ENCODE data around the gene NRP1.

DNA sequence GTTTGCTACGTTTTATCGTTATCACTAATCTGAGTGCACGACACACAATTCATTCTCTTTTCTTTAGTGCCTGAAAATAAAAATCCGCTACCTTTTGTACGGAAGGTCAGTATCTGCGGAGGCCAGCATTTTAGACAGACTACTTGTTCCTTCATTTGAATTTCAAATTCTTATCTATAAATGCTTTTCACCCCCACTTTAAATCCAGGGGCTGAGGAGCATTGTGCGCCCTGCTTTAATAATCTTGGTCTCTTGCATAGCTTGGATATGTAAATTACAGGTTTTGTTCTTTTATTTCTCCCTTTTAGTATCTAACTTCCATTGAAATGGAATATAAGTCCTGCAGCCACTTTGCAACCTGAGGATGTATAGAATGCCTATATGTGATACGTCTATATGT is 44.7 kb downstream of the NRP1 start:
- TF ChIP-seq, protein P1, sequence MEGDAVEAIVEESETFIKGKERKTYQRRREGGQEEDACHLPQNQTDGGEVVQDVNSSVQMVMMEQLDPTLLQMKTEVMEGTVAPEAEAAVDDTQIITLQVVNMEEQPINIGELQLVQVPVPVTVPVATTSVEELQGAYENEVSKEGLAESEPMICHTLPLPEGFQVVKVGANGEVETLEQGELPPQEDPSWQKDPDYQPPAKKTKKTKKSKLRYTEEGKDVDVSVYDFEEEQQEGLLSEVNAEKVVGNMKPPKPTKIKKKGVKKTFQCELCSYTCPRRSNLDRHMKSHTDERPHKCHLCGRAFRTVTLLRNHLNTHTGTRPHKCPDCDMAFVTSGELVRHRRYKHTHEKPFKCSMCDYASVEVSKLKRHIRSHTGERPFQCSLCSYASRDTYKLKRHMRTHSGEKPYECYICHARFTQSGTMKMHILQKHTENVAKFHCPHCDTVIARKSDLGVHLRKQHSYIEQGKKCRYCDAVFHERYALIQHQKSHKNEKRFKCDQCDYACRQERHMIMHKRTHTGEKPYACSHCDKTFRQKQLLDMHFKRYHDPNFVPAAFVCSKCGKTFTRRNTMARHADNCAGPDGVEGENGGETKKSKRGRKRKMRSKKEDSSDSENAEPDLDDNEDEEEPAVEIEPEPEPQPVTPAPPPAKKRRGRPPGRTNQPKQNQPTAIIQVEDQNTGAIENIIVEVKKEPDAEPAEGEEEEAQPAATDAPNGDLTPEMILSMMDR (IDR thresholded peaks at IDR 0.05) = no peak
- TF ChIP-seq POLR2A (IDR thresholded peaks at IDR 0.05) = no peak

Data from lower leg skin (tissue), 3 donors.